ENCODE data around the gene ITCH.

DNA sequence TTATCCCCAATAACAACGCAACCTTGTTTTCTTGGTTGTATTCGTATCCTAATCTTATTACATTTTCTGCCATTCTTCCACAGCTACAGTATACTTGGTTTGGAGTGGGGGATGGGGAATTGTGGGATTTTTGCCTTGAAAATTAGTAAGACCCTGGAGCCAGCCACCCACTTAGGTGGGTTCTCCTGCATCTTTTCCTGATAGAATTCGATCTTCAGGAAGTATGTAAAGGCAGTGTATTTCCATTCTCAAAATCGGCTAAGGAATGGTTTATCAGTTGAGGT, 1.1 kb downstream of the ITCH start:
- TF ChIP-seq, protein P1, sequence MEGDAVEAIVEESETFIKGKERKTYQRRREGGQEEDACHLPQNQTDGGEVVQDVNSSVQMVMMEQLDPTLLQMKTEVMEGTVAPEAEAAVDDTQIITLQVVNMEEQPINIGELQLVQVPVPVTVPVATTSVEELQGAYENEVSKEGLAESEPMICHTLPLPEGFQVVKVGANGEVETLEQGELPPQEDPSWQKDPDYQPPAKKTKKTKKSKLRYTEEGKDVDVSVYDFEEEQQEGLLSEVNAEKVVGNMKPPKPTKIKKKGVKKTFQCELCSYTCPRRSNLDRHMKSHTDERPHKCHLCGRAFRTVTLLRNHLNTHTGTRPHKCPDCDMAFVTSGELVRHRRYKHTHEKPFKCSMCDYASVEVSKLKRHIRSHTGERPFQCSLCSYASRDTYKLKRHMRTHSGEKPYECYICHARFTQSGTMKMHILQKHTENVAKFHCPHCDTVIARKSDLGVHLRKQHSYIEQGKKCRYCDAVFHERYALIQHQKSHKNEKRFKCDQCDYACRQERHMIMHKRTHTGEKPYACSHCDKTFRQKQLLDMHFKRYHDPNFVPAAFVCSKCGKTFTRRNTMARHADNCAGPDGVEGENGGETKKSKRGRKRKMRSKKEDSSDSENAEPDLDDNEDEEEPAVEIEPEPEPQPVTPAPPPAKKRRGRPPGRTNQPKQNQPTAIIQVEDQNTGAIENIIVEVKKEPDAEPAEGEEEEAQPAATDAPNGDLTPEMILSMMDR (conservative IDR thresholded peaks at IDR 0.05; ENCODE audit: low read length): no peak
- no peak for TF ChIP-seq EZH2phosphoT487 (IDR thresholded peaks at IDR 0.05; ENCODE audit: borderline replicate concordance, low read depth, low read length)
